HG03457 (cell line): ENCODE results near the gene ZNF697.

ENCODE experiments used
- ATAC-seq: cut with Tn5 transposase; IDR thresholded peaks from one replicate; pipeline ENCODE4 v1.9.1; 2021; ENCODE audit warnings: moderate number of reproducible peaks; ENCODE audit not compliant: unreplicated experiment

Gene ZNF697

DNA sequence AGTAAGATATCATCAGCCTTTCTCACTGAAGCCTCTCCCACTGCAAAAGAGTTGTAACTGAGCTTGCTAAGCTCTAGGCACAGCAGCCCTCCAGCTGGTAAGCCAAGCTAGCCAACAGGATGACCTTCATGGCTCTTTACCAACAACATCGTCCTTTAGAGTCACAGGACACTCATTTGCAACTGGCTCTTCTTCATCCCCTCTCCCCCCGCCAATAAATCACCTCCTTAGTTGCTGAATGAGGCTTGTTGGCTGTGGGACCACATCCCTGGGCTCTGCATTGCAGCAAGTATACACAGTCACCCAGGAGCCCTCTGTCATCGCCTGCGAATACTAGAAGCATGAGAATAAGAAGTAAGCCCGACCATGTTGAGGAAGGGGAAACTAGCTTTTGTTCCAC, 16.0 kb upstream of the ZNF697 start:
- no peak for ATAC-seq

GRCh38 chr1:119662034-119662437, 14.0 kb upstream of the ZNF697 start:
- ATAC-seq = peak; percentile 55

- peak; percentile 54 for ATAC-seq
Measured at GRCh38 chr1:119660253-119661083, 12.4 kb upstream of the ZNF697 start.

GRCh38 chr1:119659628-119660027, 11.6 kb upstream of the ZNF697 start:
- no peak for ATAC-seq

DNA sequence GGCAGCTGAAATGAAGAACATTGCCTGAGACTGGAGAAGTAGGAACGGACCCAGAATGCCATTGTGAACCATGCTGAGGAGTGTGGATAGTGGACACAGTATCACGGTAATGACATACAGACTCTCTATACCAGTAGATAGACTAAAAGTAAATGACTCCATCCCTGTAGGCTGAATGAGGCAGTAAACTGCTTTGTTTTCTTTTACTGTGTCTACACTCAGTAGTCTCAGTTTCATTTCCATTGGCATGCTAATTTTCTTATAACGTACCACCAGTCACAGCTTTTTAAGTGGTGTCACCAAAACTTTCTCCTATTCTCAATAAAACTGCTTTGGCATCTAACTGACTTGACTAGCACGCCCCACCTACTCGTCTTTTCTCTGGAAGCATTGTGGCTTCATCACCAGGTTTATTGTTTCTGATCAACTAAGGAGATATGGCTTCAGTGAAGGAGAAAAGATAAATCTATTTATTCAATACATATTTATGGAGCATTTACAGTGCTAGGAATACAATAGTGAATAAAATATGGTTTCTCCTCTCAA, 8.4 kb upstream of the ZNF697 start:
- peak; percentile 42 for ATAC-seq

- ATAC-seq = no peak
Measured at GRCh38 chr1:119655154-119655553, 7.1 kb upstream of the ZNF697 start.

GRCh38 chr1:119653839-119654170, 5.7 kb upstream of the ZNF697 start:
- ATAC-seq = no peak

- no peak for ATAC-seq
Measured at GRCh38 chr1:119653135-119653838, 5.2 kb upstream of the ZNF697 start.

GRCh38 chr1:119652587-119652986, 4.5 kb upstream of the ZNF697 start:
- ATAC-seq = no peak

DNA sequence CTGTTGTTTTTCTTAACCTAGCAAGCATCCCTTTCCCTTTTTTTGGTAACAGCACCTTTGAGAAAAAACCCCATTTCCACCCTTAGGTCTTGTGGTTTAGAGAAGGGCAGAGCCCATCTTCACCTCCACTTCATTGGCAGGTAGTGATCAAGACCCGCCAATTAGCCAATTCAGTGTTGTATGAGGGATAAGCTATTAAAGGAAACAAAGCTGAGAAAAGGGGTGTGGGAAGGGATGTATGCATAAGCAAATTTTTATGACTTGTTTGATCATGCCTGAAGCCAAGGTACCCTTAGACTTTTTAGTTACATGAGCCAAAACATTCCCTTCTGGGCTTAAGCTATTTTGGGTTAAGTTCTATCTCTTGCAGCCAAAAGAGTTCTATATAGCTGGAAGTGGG, 3.6 kb upstream of the ZNF697 start:
- no peak for ATAC-seq

- ATAC-seq = no peak
Measured at GRCh38 chr1:119651133-119651532, 3.1 kb upstream of the ZNF697 start.

DNA sequence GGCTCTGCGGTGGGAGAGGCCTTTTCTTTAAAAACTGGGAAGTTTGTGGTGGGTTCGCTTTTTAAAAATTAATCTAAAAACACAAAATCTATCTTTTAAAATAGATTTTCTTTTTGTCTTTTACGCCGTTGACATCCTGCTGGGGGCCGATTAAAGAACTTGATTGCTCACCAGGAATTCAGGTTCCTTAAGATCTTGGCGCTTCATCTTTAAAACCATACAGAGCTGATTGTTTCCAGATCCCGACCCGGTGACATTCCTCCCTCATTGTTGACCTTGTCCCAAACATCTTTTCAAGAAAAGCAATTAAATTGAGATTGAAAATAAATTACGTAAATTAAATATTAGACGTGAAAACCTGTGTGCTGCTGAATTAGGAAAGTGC, 546 bp upstream of the ZNF697 start:
- ATAC-seq = no peak

DNA sequence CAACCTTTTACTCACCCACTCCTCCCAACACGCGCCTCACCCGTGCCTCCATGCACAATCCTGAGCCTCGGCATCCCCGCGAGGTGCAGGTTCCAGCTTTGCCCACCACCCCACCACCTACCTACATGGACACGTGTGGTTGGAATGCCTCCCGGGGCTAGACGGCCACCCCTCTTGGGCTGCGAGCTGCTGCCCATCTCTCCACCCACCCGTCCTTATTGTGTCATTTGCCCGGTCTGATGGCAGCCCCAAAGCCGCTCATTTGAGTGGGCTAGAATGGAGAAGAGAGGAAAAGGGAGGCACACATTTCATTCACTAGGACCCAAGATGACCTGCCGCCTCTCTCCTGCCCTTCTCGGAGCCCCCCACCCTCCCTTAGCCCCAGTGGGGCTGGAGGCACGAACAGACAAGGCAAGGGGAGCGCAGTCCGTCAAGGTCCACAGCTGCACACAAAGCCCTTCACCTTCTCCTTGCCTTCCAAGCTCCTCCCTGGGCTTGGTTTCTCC, 785 bp downstream of the ZNF697 start:
- no peak for ATAC-seq

- ATAC-seq = no peak
Measured at GRCh38 chr1:119646521-119647227, 1.4 kb downstream of the ZNF697 start.

- ATAC-seq = no peak
Measured at GRCh38 chr1:119639109-119639508, 9.0 kb downstream of the ZNF697 start.

- no peak for ATAC-seq
Measured at GRCh38 chr1:119637710-119638109, 10.4 kb downstream of the ZNF697 start.

GRCh38 chr1:119636491-119637089, 11.5 kb downstream of the ZNF697 start:
- no peak for ATAC-seq

DNA sequence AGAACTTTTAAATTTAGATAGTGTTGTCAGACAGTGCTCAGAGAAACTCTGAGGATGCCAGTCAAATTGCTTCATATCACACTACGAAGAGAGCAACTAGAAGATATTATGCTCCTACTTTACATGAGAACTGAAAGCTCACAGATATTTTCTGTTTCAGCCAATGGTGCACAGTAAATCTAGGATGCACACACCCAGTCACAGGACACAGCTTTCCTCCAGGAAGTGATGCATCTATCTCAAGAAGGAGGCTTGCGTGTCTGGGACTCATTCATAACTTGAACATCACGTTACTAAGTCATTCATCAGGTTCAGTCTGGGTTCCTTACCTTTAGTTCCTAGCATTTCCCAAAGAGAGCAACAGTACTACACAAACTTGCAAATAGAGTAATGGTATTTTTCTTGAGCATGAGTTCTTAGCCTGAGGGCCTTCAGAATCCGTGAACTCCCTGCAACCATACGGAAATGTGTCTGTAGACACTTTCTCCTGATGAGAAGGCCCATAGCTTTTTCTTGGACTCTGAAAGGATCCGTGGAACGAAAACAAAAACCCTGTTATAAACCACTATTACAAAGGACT, 12.2 kb downstream of the ZNF697 start:
- ATAC-seq = peak; percentile 51

- ATAC-seq = no peak
Measured at GRCh38 chr1:119634016-119634415, 14.1 kb downstream of the ZNF697 start.

DNA sequence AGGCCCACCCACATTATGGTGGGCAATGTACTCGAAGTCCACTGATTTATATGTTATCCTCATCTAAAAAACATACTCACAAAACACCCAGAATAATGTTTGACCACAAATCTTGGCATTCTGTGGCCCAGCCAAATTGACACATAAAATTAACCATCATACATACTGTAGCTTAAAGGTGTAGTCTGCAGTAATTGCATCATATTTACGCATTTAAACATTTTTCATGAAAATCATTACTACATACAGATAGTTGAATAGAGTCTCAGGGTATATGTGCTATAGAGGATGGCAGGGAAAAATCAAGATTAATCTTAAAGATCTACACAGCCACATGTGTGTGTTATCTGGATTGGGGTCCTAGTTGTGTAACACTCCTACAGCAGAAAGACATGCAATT, 14.5 kb downstream of the ZNF697 start:
- no peak for ATAC-seq

- no peak for ATAC-seq
Measured at GRCh38 chr1:119632841-119633240, 15.2 kb downstream of the ZNF697 start.
